PC-9 (cell line): ENCODE results near the gene DNAL4.

Experiments
- EZH2 ChIP-seq: fragments of 200-600 bp; sonication (generic); IDR thresholded peaks from 2 replicates; pipeline ENCODE4 v1.8.0; 2017; ENCODE audit warnings: antibody characterized with exemption, low read depth
- TF ChIP-seq, protein P1 (sequence below): fragments of 200-600 bp; sonication (generic); conservative IDR thresholded peaks from 2 replicates; pipeline ENCODE4 v1.6.1; 2017; ENCODE audit warnings: mixed run types, antibody characterized with exemption, mild to moderate bottlenecking, moderate library complexity

DNA sequence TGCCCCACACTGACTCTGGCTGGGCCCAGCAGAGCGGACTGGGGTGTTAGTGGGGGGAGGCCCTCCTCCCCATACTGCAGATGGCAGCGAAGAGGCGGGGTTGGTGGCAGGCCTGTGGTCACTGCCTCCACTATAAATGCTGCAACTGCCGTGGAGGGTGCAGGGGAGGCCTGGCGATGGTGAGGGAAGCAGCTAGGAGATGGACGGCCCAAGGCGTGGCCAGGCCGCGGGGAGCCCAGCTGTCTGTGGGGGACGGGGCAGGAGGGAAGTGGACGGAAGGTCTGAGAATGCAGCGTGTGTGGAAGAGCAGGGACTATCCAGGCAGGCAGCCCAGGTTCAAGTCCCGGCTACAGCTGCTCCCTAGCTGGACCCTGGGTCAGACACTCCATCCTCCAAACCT lies 18.3 kb downstream of the DNAL4 start:
- TF ChIP-seq, protein P1, sequence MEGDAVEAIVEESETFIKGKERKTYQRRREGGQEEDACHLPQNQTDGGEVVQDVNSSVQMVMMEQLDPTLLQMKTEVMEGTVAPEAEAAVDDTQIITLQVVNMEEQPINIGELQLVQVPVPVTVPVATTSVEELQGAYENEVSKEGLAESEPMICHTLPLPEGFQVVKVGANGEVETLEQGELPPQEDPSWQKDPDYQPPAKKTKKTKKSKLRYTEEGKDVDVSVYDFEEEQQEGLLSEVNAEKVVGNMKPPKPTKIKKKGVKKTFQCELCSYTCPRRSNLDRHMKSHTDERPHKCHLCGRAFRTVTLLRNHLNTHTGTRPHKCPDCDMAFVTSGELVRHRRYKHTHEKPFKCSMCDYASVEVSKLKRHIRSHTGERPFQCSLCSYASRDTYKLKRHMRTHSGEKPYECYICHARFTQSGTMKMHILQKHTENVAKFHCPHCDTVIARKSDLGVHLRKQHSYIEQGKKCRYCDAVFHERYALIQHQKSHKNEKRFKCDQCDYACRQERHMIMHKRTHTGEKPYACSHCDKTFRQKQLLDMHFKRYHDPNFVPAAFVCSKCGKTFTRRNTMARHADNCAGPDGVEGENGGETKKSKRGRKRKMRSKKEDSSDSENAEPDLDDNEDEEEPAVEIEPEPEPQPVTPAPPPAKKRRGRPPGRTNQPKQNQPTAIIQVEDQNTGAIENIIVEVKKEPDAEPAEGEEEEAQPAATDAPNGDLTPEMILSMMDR: no peak
- TF ChIP-seq EZH2: no peak
